ENCODE measurements around the gene HSD17B12.

GRCh38 chr11:43834286-43834685 is 153.7 kb downstream of the HSD17B12 start:
- TF ChIP-seq ZFP3 (CRISPR knock-in tag; IDR thresholded peaks at IDR 0.05), result no peak
- TF ChIP-seq, protein P1, sequence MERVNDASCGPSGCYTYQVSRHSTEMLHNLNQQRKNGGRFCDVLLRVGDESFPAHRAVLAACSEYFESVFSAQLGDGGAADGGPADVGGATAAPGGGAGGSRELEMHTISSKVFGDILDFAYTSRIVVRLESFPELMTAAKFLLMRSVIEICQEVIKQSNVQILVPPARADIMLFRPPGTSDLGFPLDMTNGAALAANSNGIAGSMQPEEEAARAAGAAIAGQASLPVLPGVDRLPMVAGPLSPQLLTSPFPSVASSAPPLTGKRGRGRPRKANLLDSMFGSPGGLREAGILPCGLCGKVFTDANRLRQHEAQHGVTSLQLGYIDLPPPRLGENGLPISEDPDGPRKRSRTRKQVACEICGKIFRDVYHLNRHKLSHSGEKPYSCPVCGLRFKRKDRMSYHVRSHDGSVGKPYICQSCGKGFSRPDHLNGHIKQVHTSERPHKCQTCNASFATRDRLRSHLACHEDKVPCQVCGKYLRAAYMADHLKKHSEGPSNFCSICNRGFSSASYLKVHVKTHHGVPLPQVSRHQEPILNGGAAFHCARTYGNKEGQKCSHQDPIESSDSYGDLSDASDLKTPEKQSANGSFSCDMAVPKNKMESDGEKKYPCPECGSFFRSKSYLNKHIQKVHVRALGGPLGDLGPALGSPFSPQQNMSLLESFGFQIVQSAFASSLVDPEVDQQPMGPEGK (CRISPR knock-in tag; IDR thresholded peaks at IDR 0.05; ENCODE audit: borderline replicate concordance), result no peak
